ENCODE data around the gene MUL1. TPM values are rescaled to one million over a fixed set of nuclear protein-coding genes. Genes with fewer than 3 reads are reported as not detected.

MUL1 gene, protein sequence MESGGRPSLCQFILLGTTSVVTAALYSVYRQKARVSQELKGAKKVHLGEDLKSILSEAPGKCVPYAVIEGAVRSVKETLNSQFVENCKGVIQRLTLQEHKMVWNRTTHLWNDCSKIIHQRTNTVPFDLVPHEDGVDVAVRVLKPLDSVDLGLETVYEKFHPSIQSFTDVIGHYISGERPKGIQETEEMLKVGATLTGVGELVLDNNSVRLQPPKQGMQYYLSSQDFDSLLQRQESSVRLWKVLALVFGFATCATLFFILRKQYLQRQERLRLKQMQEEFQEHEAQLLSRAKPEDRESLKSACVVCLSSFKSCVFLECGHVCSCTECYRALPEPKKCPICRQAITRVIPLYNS
- polyA plus RNA-seq (2011; rRNA removed), result 20.0 and 22.9 TPM in 2 replicates
- polyA plus RNA-seq (2012; cell fraction: cytosol; rRNA removed), result 18.5 and 22.8 TPM in 2 replicates
- polyA plus RNA-seq (2012; cell fraction: nucleus; rRNA removed), result 22.4 and 24.4 TPM in 2 replicates
- 21.4 to 24.5 TPM (median 24.1 TPM) in 3 replicates for polyA plus RNA-seq (2017; fragmentation: RNase III; extraction: RNeasy Plus Mini Kit Qiagen cat#74134 plus additional on column Dnase treatment)
- polyA minus RNA-seq (2011; rRNA and poly(A)+ RNA removed), result 23.7 and 25.6 TPM in 2 replicates

DNA sequence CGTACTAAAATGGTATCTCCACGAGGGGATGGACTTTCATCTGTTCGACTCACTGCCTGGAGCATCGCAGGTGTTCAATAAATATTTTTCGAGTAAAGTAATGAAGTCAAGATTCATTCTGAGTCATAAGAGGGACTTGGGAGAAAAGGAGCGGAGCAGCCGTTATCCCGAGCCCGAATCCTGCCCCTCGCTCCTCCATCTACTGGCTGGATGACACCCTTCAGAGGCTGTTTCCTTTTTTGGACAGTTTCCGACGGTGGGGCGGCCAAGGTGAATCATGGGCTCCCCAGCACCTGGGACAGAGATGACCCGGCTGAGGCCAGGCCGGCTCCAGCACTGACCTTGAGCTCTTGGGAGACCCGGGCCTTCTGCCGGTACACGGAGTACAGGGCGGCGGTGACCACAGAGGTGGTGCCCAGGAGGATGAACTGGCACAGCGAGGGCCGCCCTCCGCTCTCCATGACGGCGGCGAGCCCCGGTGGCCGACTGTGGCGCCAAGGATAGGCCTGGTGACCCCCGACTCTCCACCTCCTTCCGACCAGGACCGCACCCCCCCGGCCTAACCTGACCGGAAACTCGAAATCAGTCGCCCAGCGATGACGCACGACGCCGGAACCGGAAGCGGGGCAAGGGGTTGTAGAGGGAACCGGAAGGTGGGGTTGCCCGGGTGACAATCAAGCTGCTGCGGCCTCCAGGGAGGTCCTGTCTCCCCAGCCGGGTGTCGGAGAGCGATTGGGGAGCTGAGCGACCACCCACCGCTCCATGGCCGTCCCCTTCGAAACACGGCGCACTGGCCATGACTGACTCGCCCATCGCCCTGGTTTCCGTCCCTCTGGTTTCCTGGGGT, at the start of gene MUL1:
Gene MUL1, minus strand, starts transcription at position 588 of the 847 bp plus-strand sequence. Its CDS starts 127 bp downstream, at position 461.
- DNase-seq (ENCODE audit: low read depth in 1 of 2, low spot score in 1 of 2) (peak; percentile 88 to 91), ATAC-seq (peak; percentile 97 to 99), FAIRE-seq (no peak)
- no peaks in the 10 kb centered on the region for H3K9me3 ChIP-seq
- TF ChIP-seq HOXB5 (CRISPR knock-in tag; IDR thresholded peaks at IDR 0.05) (no peak), JUN (IDR thresholded peaks at IDR 0.05) (peak in 1 of 2 experiments; percentile 72; a peak in 2 of 5 replicates), KDM5A (IDR thresholded peaks at IDR 0.05) (peak; percentile 86), PHF8 (IDR thresholded peaks at IDR 0.05; ENCODE audit: borderline replicate concordance, low read depth) (peak; percentile 52; the same call in 1 of the 2 replicates), FOSL2 (IDR thresholded peaks at IDR 0.05) (no peak), FOSL2 (CRISPR knock-in tag; IDR thresholded peaks at IDR 0.05) (peak; percentile 21; the same call in 1 of the 2 replicates), POLR2A (IDR thresholded peaks at IDR 0.05; ENCODE audit: low read length) (peak; percentile 43), POLR2AphosphoS2 (conservative IDR thresholded peaks at IDR 0.05; ENCODE audit: low read length) (no peak)
- TF ChIP-seq, protein P1, sequence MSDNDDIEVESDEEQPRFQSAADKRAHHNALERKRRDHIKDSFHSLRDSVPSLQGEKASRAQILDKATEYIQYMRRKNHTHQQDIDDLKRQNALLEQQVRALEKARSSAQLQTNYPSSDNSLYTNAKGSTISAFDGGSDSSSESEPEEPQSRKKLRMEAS (IDR thresholded peaks at IDR 0.05), result peak; percentile 61
- peaks cover 9% of the 10 kb centered on the region; the same call in 2 of the 3 replicates for H3K4me1 ChIP-seq
- H3K27ac ChIP-seq, result peak within 1 kb of the TSS; percentile 84 to 89
- POLR2A ChIA-PET, result interaction anchor here (0.5 to 1.3 kb wide), 4 partner anchors 22 to 952 kb away, joined by 3 to 13 read pairs (median 4); partner anchors contain the start of genes CAMK2N1, DDOST and FAM43B
- CTCF ChIA-PET, result interaction anchor here (0.9 to 2.9 kb wide), 4 partner anchors 10 to 146 kb away, joined by 3 to 8 read pairs (median 3); no protein-coding TSS in a partner anchor
- peak within 1 kb of the TSS; percentile 87 for H3K4me3 ChIP-seq
- 3% methylated on average over 24 of the region's 58 CpGs for WGBS (ENCODE audit: missing lambda C conversion rate)
- peak within 1 kb of the TSS; percentile 88 for H3K4me2 ChIP-seq

DNA sequence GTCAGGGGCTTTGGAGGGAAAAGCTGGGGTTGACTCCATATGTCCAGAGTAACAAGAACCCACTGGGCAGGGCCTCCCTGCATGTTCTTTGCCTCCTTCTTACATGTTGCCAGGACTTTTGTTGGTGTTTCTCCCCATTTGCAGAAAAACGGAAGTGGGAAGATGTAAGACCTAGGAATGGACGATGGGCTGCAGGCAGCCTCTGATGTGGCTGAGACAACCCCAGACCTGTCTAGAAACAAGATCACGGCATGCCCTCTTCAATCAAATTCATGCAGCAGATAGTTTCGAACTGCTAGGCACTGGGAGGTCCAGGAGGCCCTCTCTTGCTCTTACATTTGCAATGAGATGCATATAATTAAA, 47.8 kb upstream of the MUL1 start:
- FAIRE-seq (no peak), ATAC-seq (no peak)

More for the DNA sequence above, 47.8 kb upstream of the MUL1 start:
- CTCF ChIA-PET, result interaction anchor here (2.4 kb wide), 1 partner anchor 78 kb away, joined by 7 read pairs; the partner anchor contains the start of gene PINK1
- H3K4me3 ChIP-seq, result no peak overlapping the region
- H3K27ac ChIP-seq, result no peak overlapping the region
- WGBS (ENCODE audit: missing lambda C conversion rate), result 59% methylated on average over 4 of the region's 4 CpGs
- no peak overlapping the region for H3K4me2 ChIP-seq
- H3K4me1 ChIP-seq, result peaks cover 8% of the 10 kb centered on the region
- no peaks in the 10 kb centered on the region for H3K9me3 ChIP-seq
- no peak for DNase-seq (ENCODE audit: low read depth in 1 of 2, low spot score in 1 of 2)
- POLR2A ChIA-PET, result no interaction called here
- no peak for TF ChIP-seq TP53 (CRISPR knock-in tag; IDR thresholded peaks at IDR 0.05)
- no peak for TF ChIP-seq SMC3 (IDR thresholded peaks at IDR 0.05)
- TF ChIP-seq CEBPB (IDR thresholded peaks at IDR 0.05), result no peak
- TF ChIP-seq, protein P2, sequence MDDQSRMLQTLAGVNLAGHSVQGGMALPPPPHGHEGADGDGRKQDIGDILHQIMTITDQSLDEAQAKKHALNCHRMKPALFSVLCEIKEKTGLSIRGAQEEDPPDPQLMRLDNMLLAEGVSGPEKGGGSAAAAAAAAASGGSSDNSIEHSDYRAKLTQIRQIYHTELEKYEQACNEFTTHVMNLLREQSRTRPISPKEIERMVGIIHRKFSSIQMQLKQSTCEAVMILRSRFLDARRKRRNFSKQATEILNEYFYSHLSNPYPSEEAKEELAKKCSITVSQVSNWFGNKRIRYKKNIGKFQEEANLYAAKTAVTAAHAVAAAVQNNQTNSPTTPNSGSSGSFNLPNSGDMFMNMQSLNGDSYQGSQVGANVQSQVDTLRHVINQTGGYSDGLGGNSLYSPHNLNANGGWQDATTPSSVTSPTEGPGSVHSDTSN (IDR thresholded peaks at IDR 0.05), result no peak
- TF ChIP-seq, protein P3, sequence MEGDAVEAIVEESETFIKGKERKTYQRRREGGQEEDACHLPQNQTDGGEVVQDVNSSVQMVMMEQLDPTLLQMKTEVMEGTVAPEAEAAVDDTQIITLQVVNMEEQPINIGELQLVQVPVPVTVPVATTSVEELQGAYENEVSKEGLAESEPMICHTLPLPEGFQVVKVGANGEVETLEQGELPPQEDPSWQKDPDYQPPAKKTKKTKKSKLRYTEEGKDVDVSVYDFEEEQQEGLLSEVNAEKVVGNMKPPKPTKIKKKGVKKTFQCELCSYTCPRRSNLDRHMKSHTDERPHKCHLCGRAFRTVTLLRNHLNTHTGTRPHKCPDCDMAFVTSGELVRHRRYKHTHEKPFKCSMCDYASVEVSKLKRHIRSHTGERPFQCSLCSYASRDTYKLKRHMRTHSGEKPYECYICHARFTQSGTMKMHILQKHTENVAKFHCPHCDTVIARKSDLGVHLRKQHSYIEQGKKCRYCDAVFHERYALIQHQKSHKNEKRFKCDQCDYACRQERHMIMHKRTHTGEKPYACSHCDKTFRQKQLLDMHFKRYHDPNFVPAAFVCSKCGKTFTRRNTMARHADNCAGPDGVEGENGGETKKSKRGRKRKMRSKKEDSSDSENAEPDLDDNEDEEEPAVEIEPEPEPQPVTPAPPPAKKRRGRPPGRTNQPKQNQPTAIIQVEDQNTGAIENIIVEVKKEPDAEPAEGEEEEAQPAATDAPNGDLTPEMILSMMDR (IDR thresholded peaks at IDR 0.05), result no peak
- no peak for TF ChIP-seq BHLHE40 (IDR thresholded peaks at IDR 0.05; ENCODE audit: low read depth, low read length)
- TF ChIP-seq JUN (IDR thresholded peaks at IDR 0.05), result no peak
- TF ChIP-seq CBX8 (IDR thresholded peaks at IDR 0.05), result no peak
- no peak for TF ChIP-seq KDM5A (IDR thresholded peaks at IDR 0.05)
- TF ChIP-seq RAD21 (conservative IDR thresholded peaks at IDR 0.05 in 1 of 2, IDR thresholded peaks at IDR 0.05 in 1 of 2), result no peak
- TF ChIP-seq SREBF2 (IDR thresholded peaks at IDR 0.05), result no peak

All from A549 (cell line).